Mammary epithelial cell (primary cell): ENCODE results near the gene PLD6.

Experiments
- CTCF ChIP-seq, 2 donors: IDR thresholded peaks in 1 of 2; conservative IDR thresholded peaks in 1 of 2; 2 replicates each; pipeline ENCODE4 v1.5.1; 2011 to 2012; ENCODE audit warnings: inconsistent platforms in 2 of 2, low read length in 2 of 2, mild to moderate bottlenecking in 2 of 2, control low read depth in 1 of 2, low read depth in 1 of 2; ENCODE audit not compliant: insufficient read depth in 1 of 2; ENCODE audit errors: extremely low read depth in 1 of 2
- EZH2 ChIP-seq: IDR thresholded peaks from 2 replicates; pipeline ENCODE4 v1.6.1; 2012; ENCODE audit warnings: low read length, inconsistent platforms, borderline replicate concordance

- TF ChIP-seq CTCF (conservative IDR thresholded peaks at IDR 0.05 in 1 of 2, IDR thresholded peaks at IDR 0.05 in 1 of 2; ENCODE audit: extremely low read depth in 1 of 2, insufficient read depth in 1 of 2, low read depth in 1 of 2, low read length in 2 of 2) (no peak), EZH2 (no peak)
Observed at GRCh38 chr17:17217995-17218394, 11.9 kb upstream of the PLD6 start.
